Gastrocnemius medialis (tissue), 4 donors: ENCODE data around the gene POMT2.

Experiments
- POLR2A ChIP-seq, 2 donors: fragments of 450-650 bp; IDR thresholded peaks; one replicate each; pipeline ENCODE4 v1.6.1; 2017; ENCODE audit warnings: antibody characterized with exemption in 2 of 2, mild to moderate bottlenecking in 2 of 2, moderate library complexity in 2 of 2
- TF ChIP-seq, protein P1 (sequence below), 5 experiments: fragments of 450-650 bp in 3 of 5; fragments of 200-600 bp in 2 of 5; sonication (generic) in 2 of 5; IDR thresholded peaks in 4 of 5; conservative IDR thresholded peaks in 1 of 5; 1 replicate in 4 of 5; 2 replicates in 1 of 5; pipeline ENCODE4 v1.5.1; 2016 to 2019; ENCODE audit warnings: antibody characterized with exemption in 5 of 5, mild to moderate bottlenecking in 3 of 5, moderate library complexity in 3 of 5

DNA sequence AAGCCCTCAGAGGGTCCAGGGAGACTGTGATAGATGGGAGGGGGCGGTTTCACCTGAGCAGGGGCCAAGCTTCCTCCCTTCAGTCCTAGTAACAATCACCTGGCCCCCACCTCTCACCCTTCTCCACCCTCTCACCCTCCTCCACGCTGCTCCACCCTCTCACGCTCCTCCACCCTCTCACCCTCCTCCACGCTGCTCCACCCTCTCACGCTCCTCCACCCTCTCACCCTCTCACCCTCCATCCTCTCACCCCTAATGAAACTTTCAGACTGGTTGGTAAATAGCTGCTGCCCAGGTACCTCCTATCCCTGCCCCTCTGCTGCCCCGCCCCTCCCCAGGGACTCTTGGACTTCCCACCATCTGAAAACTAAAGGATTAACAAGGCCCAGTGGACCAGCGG lies 83.9 kb downstream of the POMT2 start:
- TF ChIP-seq POLR2A (IDR thresholded peaks at IDR 0.05), result no peak
- TF ChIP-seq, protein P1, sequence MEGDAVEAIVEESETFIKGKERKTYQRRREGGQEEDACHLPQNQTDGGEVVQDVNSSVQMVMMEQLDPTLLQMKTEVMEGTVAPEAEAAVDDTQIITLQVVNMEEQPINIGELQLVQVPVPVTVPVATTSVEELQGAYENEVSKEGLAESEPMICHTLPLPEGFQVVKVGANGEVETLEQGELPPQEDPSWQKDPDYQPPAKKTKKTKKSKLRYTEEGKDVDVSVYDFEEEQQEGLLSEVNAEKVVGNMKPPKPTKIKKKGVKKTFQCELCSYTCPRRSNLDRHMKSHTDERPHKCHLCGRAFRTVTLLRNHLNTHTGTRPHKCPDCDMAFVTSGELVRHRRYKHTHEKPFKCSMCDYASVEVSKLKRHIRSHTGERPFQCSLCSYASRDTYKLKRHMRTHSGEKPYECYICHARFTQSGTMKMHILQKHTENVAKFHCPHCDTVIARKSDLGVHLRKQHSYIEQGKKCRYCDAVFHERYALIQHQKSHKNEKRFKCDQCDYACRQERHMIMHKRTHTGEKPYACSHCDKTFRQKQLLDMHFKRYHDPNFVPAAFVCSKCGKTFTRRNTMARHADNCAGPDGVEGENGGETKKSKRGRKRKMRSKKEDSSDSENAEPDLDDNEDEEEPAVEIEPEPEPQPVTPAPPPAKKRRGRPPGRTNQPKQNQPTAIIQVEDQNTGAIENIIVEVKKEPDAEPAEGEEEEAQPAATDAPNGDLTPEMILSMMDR (IDR thresholded peaks at IDR 0.05 in 4 of 5, conservative IDR thresholded peaks at IDR 0.05 in 1 of 5), result no peak
